Measurements from ENCODE around the gene PPP1R9A.

PPP1R9A gene

DNA sequence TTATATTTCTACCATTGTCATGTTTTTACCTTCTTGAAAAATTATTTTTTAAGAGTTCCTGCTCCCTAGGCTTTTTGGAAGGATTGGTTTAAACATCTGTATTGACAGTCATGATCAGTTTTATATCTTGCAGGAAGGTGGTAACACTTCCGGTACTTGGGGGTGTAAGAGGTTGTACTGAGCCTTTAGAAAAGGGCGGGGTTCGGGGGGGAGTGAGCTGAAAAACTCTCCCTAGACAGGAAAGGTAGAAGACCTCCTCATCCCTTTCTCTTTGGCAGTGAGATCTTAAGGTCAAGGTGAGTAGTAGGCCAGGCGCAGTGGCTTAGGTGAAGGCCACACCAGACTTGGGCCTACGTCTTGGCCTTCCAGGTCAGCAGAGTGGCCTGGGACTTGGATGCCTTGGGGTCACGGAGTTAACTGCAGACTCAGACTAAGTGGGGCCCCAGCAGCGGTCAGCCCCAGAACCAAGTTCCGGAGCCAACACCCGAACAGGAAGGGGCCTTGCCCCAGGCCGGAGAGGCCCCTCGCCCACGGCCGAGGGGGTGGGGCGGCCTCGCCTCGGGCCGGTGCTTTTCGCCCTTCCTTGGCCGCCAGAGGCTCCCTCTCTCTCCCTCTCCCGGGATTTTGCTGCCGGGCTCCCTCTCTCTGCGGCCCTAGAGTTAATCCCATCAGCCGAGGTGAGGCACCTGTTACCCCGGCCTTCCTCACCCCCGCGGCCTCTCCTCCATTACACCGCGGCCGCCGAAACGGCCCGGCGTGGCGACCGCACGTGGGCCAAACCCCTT, at the start of gene PPP1R9A:
Gene PPP1R9A (plus strand): TSS at position 569 of the 785 bp plus-strand sequence. CDS start 2,520 bp downstream, outside the sequence.
- peak; percentile 55 for DNase-seq (ENCODE audit: low spot score)

- no peak for DNase-seq (ENCODE audit: low spot score)
These were observed 36.3 kb upstream of the PPP1R9A start for GRCh38 chr7:94871132-94871531.

DNA sequence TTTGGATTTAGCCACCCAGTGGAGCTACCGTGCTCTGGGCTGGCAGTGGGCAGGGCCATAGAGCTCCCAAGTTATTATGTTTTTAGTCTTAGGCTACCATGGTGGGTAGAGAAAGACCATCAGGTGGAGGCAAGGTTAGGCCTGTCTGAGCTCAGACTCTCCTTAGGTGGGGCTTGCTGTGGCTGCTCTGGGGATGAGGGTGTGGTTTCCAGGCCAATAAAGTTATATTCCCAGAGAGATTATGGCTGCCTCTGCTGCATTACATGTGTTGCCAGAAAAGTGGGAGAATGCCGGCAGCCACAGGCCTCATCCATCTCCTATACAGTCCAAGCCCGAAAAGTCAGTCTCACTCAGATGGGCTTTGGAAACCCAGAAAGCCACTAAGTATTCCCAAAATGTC, 34.2 kb upstream of the PPP1R9A start:
- DNase-seq (ENCODE audit: low spot score), result no peak

DNA sequence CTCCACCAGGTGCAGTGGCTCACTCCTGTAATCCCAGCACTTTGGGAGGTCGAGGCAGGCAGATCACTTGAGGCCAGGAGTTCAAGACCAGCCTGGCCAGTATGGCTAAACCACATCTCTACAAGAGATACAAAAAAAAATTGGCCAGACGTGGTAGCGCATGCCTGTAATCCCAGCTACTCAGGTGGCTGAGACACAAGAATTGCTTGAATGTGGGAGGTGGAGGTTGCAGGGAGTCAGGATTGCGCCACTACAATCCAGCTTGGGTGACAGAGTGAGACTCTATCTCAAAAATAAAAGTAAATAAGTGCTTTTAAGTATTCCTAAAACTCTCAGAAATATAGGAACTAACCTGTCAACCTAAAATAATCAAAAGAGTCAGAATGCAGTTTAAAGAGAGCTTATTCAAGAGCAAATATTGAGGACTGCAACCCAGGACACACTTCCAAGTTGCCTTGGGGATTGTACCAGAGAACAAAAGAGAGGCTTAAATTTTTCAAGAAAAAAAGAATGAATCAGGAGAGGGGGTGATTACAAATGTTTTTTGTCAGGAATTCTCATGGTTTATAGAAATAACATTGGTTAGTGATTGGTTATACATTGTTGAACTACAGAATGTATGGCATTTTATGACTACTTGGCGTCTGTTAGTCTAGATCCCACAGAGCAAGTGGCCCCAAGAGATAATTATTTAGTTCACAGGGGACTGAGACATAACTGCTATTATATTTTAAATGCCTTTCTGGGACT, 33.2 kb upstream of the PPP1R9A start:
- DNase-seq (ENCODE audit: low spot score), result no peak

DNA sequence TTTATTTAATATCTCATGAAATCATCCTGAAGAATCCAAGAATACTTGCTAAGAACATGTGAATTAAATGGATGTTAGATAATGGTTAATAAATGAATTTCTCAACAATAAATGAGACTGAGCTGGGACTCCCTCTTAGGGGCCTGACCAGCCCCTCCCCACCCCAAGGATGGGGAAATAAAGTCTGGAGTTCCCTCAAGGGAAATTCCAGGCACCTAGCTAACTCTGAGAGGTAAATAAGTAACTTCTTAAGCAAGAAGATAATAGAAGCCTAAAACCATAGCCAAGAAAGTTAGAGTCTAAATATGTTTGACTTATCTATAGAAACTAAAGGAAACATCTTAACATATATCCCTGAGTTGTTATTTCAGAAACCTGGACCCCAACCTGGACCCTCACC, 32.2 kb upstream of the PPP1R9A start:
- no peak for DNase-seq (ENCODE audit: low spot score)

DNA sequence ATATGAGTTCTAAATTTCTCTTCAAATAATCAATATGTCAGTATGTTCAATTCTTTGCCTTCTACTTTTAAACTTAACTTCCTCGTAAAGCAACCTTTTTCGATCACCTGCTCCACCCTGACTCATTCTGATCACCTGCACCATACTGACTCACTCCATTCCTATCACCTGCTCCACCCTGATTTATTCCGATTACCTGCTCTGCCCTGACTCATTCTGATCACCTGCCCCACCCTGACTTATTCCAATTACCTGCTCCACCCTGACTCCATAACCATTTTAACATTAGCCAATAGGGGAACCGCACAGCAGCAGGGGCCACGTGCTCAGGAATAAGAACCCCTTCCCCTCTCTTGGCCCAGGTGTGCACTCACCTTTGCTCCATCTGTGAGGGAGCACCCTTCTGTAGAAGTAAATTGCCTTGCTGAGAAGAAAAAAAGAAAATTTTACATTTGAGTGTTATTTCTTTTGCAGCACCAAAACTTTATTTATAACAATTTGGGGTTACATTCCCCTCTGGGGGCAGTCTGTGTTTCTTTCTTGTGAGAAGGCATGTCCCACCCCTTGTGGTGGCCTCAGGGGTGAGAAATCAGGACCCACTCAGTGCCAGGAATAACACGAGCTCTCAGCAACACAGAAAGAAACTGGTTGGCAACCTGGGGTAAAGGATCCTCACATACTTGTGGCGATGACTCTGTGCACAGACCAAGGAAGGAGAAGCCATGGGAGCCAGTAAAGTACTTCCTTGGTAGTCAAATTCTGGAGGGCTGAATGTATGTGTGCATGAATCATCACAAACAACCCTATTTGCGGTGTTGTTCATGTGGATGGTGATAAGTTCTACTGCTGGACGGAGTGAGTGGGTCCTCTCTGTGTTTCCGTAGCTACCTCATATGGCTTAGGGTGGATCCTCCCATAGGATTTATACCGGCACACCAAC, 29.4 kb upstream of the PPP1R9A start:
- no peak for DNase-seq (ENCODE audit: low spot score)

GRCh38 chr7:94882891-94883290, 24.5 kb upstream of the PPP1R9A start:
- DNase-seq (ENCODE audit: low spot score), result no peak

DNA sequence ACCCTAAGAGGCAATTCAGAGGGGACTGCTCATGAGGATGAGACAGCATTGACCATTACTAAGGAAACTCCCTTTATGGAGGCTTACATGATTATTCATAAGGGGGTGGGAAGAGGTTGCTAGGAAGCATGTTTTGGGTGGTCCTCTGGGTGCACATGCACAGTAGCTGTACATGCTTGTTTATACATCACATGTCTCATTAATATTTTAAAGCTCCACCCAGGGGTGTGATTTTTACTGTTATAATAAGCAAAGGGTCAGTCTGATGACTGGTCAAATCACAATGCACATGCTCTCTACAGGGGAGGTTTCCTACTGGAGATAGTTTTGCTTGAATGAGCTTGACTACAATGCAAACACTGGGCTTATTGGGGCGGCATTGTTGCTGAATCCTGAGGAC, 23.8 kb upstream of the PPP1R9A start:
- no peak for DNase-seq (ENCODE audit: low spot score)

- DNase-seq (ENCODE audit: low spot score), result no peak
These were observed 18.8 kb upstream of the PPP1R9A start for GRCh38 chr7:94888551-94888950.

DNA sequence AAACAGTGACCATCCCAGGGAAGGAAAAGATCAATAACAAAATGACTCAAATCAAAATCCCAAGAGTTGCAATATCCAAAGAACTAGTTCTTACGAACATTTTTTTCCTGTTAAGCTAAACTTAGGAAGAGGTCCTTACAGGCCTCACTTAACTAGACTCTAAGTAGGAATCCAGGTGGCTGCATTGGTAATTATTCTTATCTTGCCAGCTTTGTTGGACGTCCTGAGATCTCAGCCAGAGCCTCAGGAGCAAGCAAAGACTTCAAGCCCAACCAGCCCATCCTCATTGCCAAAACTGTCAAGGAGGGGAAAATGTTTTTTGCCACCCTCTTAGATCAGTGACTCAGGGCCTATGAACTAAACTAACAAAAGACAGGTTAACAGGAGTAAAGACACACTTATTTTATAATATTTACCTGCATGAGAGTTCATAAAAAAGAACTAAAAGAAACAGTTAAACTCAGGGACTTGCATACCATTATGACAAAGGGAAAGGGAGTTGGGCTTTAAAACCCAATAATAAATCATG, 18.3 kb upstream of the PPP1R9A start:
- no peak for DNase-seq (ENCODE audit: low spot score)

GRCh38 chr7:94890216-94890615, 17.2 kb upstream of the PPP1R9A start:
- DNase-seq (ENCODE audit: low spot score), result no peak

GRCh38 chr7:94893661-94894060, 13.7 kb upstream of the PPP1R9A start:
- no peak for DNase-seq (ENCODE audit: low spot score)

DNA sequence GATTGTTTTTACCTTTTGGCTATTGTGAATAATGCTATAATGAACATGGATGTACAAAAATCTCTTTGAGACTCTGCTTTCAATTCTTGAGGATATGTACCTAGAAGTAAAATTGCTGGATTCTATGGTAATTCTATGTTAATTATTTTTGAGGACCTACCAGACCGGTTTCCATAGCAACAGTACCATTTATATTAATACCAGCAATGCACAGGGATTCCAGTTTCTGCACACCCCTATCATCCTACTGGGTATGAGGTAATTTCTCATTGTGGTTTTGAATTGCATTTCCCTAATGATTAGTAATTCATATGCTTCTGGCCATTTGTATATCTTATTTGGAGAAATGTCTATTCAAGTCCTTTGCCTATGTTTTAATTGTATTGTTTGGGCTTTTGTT, 9.9 kb upstream of the PPP1R9A start:
- DNase-seq (ENCODE audit: low spot score), result no peak

DNA sequence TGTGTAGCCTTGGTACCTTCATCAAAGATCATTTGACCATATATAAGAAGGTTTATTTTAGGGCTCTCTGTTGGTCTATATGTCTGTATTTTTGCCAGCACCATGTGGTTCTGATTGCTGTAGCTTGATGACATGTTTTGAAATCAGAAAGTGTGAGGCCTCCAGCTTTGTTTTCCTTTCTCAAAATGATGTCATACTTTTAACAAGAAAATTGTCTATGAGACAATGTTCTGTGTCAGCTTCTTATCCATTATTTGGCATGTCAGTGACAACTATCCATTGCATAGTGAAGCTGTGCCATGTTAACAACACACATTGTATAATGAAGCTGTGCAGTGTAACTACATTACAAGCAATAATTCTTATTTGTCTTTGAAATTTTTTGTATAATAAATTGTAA, 9.1 kb upstream of the PPP1R9A start:
- no peak for DNase-seq (ENCODE audit: low spot score)

DNA sequence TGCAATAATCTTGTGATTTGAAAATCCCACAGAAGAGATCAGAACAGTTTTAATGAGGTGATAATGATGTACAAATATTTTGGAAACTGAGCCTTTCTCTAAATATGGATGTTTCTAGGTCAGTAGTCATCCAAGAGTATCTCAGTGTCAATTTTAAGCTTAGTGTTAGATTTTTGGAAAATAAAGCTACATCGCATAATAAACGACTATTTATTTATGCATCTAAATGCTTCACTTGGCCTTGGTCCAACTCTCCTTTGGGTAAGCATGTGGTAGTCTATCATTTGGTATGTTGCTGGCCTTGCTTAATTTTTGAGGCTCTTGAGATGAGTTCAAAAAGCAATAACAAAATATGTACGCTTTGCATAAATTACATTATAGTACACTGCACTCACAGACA, 5.4 kb upstream of the PPP1R9A start:
- no peak for DNase-seq (ENCODE audit: low spot score)

GRCh38 chr7:94903971-94904370, 3.4 kb upstream of the PPP1R9A start:
- no peak for DNase-seq (ENCODE audit: low spot score)

DNA sequence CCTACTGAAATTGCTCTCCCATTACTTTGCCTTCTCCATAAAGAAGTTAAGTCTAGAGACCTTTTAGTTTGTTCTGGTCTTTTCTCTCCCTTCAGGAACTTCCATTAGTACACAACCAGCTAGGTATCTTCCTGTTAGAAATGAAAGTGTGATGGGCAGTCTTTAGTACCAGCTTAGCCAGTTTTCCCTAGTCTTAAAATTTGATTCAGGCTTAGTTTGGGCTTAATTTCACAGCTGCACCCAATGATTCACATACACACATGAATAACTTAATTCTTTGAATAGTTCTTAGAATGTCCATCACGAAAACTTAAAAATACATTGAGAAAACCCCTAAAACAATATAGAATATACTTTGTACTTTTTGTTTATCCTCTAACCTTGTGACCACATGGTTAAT, 2.4 kb upstream of the PPP1R9A start:
- no peak for DNase-seq (ENCODE audit: low spot score)

DNA sequence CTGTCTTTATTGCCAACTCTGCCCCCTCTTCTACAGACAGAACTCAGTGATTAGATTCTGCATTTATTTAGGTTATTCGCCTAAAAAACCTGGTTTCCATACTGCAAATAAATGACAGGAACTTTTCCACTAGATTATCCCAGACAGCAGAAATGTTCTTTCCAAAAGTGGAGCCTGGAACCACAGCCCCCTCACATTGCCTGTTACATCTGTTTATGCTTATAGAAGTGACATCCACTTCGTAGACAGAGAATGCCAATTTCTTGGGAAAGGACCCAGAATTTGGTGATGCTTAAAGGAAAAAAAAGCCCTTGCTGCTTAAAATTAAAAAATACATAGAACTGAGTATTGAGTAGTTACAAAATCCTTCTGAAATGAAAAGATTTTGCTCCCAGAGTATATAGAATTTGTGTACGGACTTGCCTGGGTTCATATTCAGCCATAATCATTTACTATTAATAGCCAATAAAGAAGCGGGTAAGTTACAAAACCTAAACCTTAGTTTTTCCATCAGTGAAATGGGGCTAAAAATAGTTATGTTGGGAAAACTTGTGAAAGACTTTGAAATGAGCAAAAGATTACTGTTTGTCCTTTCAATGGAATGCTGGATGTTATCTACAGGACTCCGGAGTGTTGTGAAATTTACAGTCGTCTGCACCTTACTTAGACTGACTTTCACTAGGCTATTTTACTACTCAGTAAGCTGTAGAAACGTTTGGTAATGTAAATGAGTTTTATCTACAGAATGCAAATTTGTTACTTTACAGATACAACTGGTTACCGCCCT, 1.1 kb upstream of the PPP1R9A start:
- peak; percentile 39 for DNase-seq (ENCODE audit: low spot score)

- peak; percentile 57 for DNase-seq (ENCODE audit: low spot score)
These were observed 473 bp downstream of the PPP1R9A start for GRCh38 chr7:94907811-94908322.

DNA sequence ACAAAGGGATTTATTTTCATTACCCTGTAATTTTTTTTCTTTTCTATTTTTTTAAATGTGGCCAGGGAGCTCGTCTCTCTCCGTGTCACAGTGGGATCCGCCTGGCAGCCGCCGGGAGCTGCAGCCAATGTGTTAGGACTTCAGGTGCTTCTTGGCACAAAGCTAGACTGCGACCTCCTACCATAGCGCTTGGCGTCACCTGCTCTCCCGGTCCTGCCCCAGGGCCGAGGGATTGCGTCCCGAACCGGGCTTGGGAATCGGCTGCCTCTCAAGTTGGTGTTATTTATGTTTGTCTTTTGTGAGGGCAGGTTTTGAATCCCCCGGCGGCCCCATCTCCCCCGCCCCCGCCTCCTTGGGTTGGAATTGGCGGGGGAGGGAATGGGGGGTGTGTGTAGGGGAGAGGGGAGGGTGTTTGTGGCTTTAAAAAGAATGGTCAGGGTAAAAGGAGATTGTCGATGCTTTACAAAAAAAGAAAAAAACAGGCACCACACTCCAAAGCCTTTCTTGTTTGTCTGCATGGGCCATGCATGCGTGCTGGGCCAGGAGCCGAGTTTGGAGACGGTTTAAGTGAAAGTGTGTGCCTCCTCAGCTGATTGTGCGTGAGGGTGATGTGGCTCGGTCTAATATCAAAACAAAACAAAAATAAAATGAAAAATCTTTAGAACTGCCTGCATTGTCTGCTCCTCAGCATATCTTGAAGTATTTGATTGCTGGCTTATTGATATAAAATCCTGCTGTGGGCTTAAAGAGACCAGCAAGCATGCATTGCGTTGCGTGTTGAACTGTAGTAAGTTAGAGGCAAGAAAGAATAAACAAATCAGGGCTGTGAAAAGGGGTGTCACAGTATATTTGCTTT, 1.2 kb downstream of the PPP1R9A start:
- DNase-seq (ENCODE audit: low spot score), result peak; percentile 55

Data from putamen (tissue), 1 donor.